Fibroblast of peridontal ligament (primary cell): ENCODE measurements around the gene GAB2.

Experiments
- DNase-seq: peaks from one replicate; pipeline ENCODE4 v3.0.0-alpha.2; 2010; ENCODE audit errors: extremely low read depth

GAB2 gene

GRCh38 chr11:78205691-78206090 lies 211.9 kb downstream of the GAB2 start:
- no peak for DNase-seq

- DNase-seq = no peak
Measured at GRCh38 chr11:78205256-78205655, 212.4 kb downstream of the GAB2 start.

- DNase-seq = no peak
Measured at GRCh38 chr11:78203184-78203583, 214.4 kb downstream of the GAB2 start.

- no peak for DNase-seq
Measured at GRCh38 chr11:78202733-78203167, 214.9 kb downstream of the GAB2 start.

- no peak for DNase-seq
Measured at GRCh38 chr11:78201096-78201818, 216.4 kb downstream of the GAB2 start.

- DNase-seq = no peak
Measured at GRCh38 chr11:78200553-78200952, 217.1 kb downstream of the GAB2 start.

- DNase-seq = no peak
Measured at GRCh38 chr11:78200061-78200460, 217.6 kb downstream of the GAB2 start.

- DNase-seq = no peak
Measured at GRCh38 chr11:78199653-78200015, 218.0 kb downstream of the GAB2 start.

GRCh38 chr11:78199015-78199652 lies 218.5 kb downstream of the GAB2 start:
- no peak for DNase-seq

GRCh38 chr11:78197816-78198215 lies 219.8 kb downstream of the GAB2 start:
- DNase-seq = no peak

- DNase-seq = no peak
Measured at GRCh38 chr11:78196661-78197091, 220.9 kb downstream of the GAB2 start.

- no peak for DNase-seq
Measured at GRCh38 chr11:78195917-78196560, 221.6 kb downstream of the GAB2 start.

GRCh38 chr11:78194490-78194889 lies 223.1 kb downstream of the GAB2 start:
- no peak for DNase-seq

GRCh38 chr11:78193806-78194205 lies 223.8 kb downstream of the GAB2 start:
- no peak for DNase-seq

GRCh38 chr11:78192911-78193351 lies 224.7 kb downstream of the GAB2 start:
- peak; percentile 70 for DNase-seq

GRCh38 chr11:78192223-78192719 lies 225.3 kb downstream of the GAB2 start:
- DNase-seq = no peak

- DNase-seq = no peak
Measured at GRCh38 chr11:78190871-78191538, 226.6 kb downstream of the GAB2 start.

GRCh38 chr11:78190374-78190773 lies 227.2 kb downstream of the GAB2 start:
- DNase-seq = no peak

- no peak for DNase-seq
Measured at GRCh38 chr11:78189851-78190250, 227.8 kb downstream of the GAB2 start.

GRCh38 chr11:78189174-78189724 lies 228.4 kb downstream of the GAB2 start:
- no peak for DNase-seq

- peak; percentile 94 for DNase-seq
Measured at GRCh38 chr11:78188286-78189173, 229.1 kb downstream of the GAB2 start, which contains the start of the genes KCTD21 and USP35. Gene KCTD21 (minus strand): TSS chr11:78188626. CDS start chr11:78174554, 14,072 bp downstream. Gene USP35 (plus strand): TSS chr11:78188919. CDS start chr11:78196246, 7,327 bp downstream.
